Neural cell (in vitro differentiated cells): Measurements from ENCODE around the gene ZNF532. TPM values are rescaled to one million over a fixed set of nuclear protein-coding genes. Genes with fewer than 3 reads are reported as not detected.
"Not testable (repeated sequence)": the region's sequence is repeated elsewhere in the genome, so short reads cannot be mapped to it uniquely, and the experiment has no call there.

Source experiments
- H2AFZ ChIP-seq: fragments of 200-600, 300-800 bp; sonication (generic), shearing (Covaris generic); 2 replicates; pipeline ENCODE4 v1.6.0; 2014; ENCODE audit warnings: low read depth, mild to moderate bottlenecking, antibody characterized with exemption, low read length, moderate library complexity
- H3F3A ChIP-seq: fragments of 200-600 bp; shearing (Covaris generic); 2 replicates; pipeline ENCODE4 v1.6.1; 2016; ENCODE audit warnings: mild to moderate bottlenecking, moderate library complexity, mixed read lengths, antibody characterized with exemption, low read length; ENCODE audit not compliant: insufficient read depth, poor library complexity, severe bottlenecking
- H3K27ac ChIP-seq: fragments of 200-600, 300-800 bp; sonication (generic), shearing (Covaris generic); 2 replicates; pipeline ENCODE4 v1.5.1; 2014; ENCODE audit warnings: mild to moderate bottlenecking, low read length, moderate library complexity
- H3K27me3 ChIP-seq: fragments of 300-800, 200-600 bp; sonication (generic), shearing (Covaris generic); 2 replicates; pipeline ENCODE4 v1.6.0; 2014; ENCODE audit warnings: mild to moderate bottlenecking, low read depth, low read length, moderate library complexity; ENCODE audit not compliant: insufficient read depth
- H3K36me3 ChIP-seq: fragments of 300-800, 200-600 bp; sonication (generic), shearing (Covaris generic); 2 replicates; pipeline ENCODE4 v1.5.1; 2014; ENCODE audit warnings: mild to moderate bottlenecking, antibody characterized with exemption, low read length, moderate library complexity; ENCODE audit not compliant: insufficient read depth
- H3K4me2 ChIP-seq: fragments of 300-800, 200-600 bp; sonication (generic), shearing (Covaris generic); 2 replicates; pipeline ENCODE4 v1.6.0; 2014; ENCODE audit warnings: mild to moderate bottlenecking, low read length
- H3K4me3 ChIP-seq: fragments of 300-800, 200-600 bp; sonication (generic), shearing (Covaris generic); 2 replicates; pipeline ENCODE4 v1.5.1; 2014; ENCODE audit warnings: mild to moderate bottlenecking, low read length, moderate library complexity
- H3K79me2 ChIP-seq: fragments of 200-600 bp; shearing (Covaris generic); replicated peaks from 2 replicates; pipeline ENCODE4 v1.6.0; 2014; ENCODE audit warnings: mild to moderate bottlenecking, low read length, moderate library complexity; ENCODE audit not compliant: insufficient read depth
- H3K9ac ChIP-seq: fragments of 300-800, 200-600 bp; sonication (generic), shearing (Covaris generic); 2 replicates; pipeline ENCODE4 v1.6.1; 2016; ENCODE audit warnings: mild to moderate bottlenecking, low read length, mixed read lengths
- H3K9me2 ChIP-seq: fragments of 200-600 bp; shearing (Covaris generic); 2 replicates; pipeline ENCODE4 v1.6.1; 2016; ENCODE audit warnings: mild to moderate bottlenecking, low read length, mixed read lengths; ENCODE audit not compliant: insufficient read depth
- H3K9me3 ChIP-seq: fragments of 200-600, 300-800 bp; sonication (generic), shearing (Covaris generic); 2 replicates; pipeline ENCODE4 v1.6.1; 2016; ENCODE audit warnings: mild to moderate bottlenecking, mixed run types, low read length, moderate library complexity, mixed read lengths
- H4K20me1 ChIP-seq: fragments of 200-600 bp; shearing (Covaris generic); 2 replicates; pipeline ENCODE4 v1.6.1; 2016; ENCODE audit warnings: mild to moderate bottlenecking, mixed run types; ENCODE audit not compliant: insufficient read depth
- CTCF ChIP-seq: fragments of 450-650 bp; IDR thresholded peaks from 2 replicates; pipeline ENCODE4 v1.5.1; 2014; ENCODE audit warnings: antibody characterized with exemption, mild to moderate bottlenecking, moderate library complexity; ENCODE audit not compliant: poor library complexity, severe bottlenecking
- EP300 ChIP-seq: fragments of 450-650 bp; conservative IDR thresholded peaks from 2 replicates; pipeline ENCODE4 v1.6.1; 2014; ENCODE audit warnings: antibody characterized with exemption, mild to moderate bottlenecking, moderate library complexity; ENCODE audit not compliant: poor library complexity, severe bottlenecking
- EZH2 ChIP-seq: fragments of 200-600, 300-800 bp; shearing (Covaris generic), sonication (generic); IDR thresholded peaks from 2 replicates; pipeline ENCODE4 v1.6.1; 2014; ENCODE audit warnings: antibody characterized with exemption, low read length, borderline replicate concordance, mild to moderate bottlenecking; ENCODE audit not compliant: insufficient read depth, poor library complexity, severe bottlenecking
- MXI1 ChIP-seq: fragments of 450-650 bp; conservative IDR thresholded peaks from 2 replicates; pipeline ENCODE4 v1.6.1; 2014; ENCODE audit warnings: antibody characterized with exemption, mild to moderate bottlenecking; ENCODE audit not compliant: poor library complexity, severe bottlenecking
- POLR2AphosphoS5 ChIP-seq: IDR thresholded peaks from 2 replicates; pipeline ENCODE4 v1.6.1; 2012
- RAD21 ChIP-seq: fragments of 450-650 bp; conservative IDR thresholded peaks from 2 replicates; pipeline ENCODE4 v1.6.1; 2014; ENCODE audit warnings: antibody characterized with exemption, mild to moderate bottlenecking, moderate library complexity
- SMC3 ChIP-seq: fragments of 450-650 bp; conservative IDR thresholded peaks from 2 replicates; pipeline ENCODE4 v1.6.1; 2014; ENCODE audit warnings: antibody characterized with exemption, mild to moderate bottlenecking, moderate library complexity; ENCODE audit not compliant: poor library complexity
- TAF1 ChIP-seq: IDR thresholded peaks from 2 replicates; pipeline ENCODE4 v1.6.1; 2012; ENCODE audit warnings: low read depth
- polyA plus RNA-seq: library from polyadenylated mRNA; depleted of rRNA; stranded (reverse); fragments of >200 nt; gene quantifications from 2 replicates; pipeline ENCODE4 v1.2.3, GENCODE V29; 2014
- TF ChIP-seq, protein P1 (sequence below): IDR thresholded peaks from 2 replicates; pipeline ENCODE4 v1.6.1; 2012; ENCODE audit warnings: borderline replicate concordance

The ZNF532 gene
- polyA plus RNA-seq, 1 donor from 2014 or later: 119 TPM

DNA sequence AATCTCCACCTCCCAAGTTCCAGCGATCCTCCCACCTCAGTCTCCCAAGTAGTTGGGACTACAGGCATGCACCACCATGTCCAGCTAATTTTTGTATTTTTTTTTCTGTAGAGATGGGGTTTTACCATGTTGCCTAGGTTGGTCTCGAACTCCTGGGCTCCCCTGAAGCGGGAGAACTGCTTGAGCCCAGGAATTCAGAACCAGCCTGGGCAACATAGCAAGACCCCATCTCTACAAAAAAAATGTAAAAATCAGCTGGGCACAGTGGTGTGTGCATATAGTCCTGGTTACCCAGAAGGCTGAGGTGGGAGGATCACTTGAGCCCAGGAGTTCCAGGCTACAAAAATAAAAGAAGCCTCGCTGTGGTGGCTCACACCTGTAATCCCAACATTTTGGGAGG is 12.0 kb upstream of the ZNF532 start:
- no peak overlapping the region for H3K4me3 ChIP-seq
- H3K79me2 ChIP-seq: no peaks in the 10 kb centered on the region
- no peaks in the 10 kb centered on the region for H3K36me3 ChIP-seq
- no peak overlapping the region for H3K27ac ChIP-seq
- no peaks in the 10 kb centered on the region for H4K20me1 ChIP-seq
- H3F3A ChIP-seq: no peaks in the 10 kb centered on the region
- TF ChIP-seq, protein P1, sequence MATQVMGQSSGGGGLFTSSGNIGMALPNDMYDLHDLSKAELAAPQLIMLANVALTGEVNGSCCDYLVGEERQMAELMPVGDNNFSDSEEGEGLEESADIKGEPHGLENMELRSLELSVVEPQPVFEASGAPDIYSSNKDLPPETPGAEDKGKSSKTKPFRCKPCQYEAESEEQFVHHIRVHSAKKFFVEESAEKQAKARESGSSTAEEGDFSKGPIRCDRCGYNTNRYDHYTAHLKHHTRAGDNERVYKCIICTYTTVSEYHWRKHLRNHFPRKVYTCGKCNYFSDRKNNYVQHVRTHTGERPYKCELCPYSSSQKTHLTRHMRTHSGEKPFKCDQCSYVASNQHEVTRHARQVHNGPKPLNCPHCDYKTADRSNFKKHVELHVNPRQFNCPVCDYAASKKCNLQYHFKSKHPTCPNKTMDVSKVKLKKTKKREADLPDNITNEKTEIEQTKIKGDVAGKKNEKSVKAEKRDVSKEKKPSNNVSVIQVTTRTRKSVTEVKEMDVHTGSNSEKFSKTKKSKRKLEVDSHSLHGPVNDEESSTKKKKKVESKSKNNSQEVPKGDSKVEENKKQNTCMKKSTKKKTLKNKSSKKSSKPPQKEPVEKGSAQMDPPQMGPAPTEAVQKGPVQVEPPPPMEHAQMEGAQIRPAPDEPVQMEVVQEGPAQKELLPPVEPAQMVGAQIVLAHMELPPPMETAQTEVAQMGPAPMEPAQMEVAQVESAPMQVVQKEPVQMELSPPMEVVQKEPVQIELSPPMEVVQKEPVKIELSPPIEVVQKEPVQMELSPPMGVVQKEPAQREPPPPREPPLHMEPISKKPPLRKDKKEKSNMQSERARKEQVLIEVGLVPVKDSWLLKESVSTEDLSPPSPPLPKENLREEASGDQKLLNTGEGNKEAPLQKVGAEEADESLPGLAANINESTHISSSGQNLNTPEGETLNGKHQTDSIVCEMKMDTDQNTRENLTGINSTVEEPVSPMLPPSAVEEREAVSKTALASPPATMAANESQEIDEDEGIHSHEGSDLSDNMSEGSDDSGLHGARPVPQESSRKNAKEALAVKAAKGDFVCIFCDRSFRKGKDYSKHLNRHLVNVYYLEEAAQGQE: no peak
- TF ChIP-seq EP300: no peak
- no peak for TF ChIP-seq SMC3
- no peak for TF ChIP-seq CTCF
- no peak for TF ChIP-seq EZH2
- no peak for TF ChIP-seq TAF1
- no peak for TF ChIP-seq MXI1
- no peak for TF ChIP-seq RAD21
- no peak for TF ChIP-seq POLR2AphosphoS5
- H3K4me2 ChIP-seq: no peak overlapping the region
- no peak overlapping the region for H3K9ac ChIP-seq
- H3K9me2 ChIP-seq: no peaks in the 10 kb centered on the region
- no peaks in the 10 kb centered on the region for H3K27me3 ChIP-seq
- H3K9me3 ChIP-seq: no peaks in the 10 kb centered on the region
- H2AFZ ChIP-seq: no peak overlapping the region

GRCh38 chr18:58853561-58853960 is 11.1 kb upstream of the ZNF532 start:
- Histone ChIP-seq H3K9me2 (no peaks in the 10 kb centered on the region), H3K27me3 (no peaks in the 10 kb centered on the region), H3K9me3 (no peaks in the 10 kb centered on the region), H3K79me2 (no peaks in the 10 kb centered on the region), H3K9ac (no peak overlapping the region), H2AFZ (no peak overlapping the region), H3K4me2 (no peak overlapping the region), H3K27ac (no peak overlapping the region), H4K20me1 (no peaks in the 10 kb centered on the region), H3F3A (no peaks in the 10 kb centered on the region), H3K4me3 (no peak overlapping the region), H3K36me3 (no peaks in the 10 kb centered on the region)
- TF ChIP-seq EP300: no peak
- no peak for TF ChIP-seq MXI1
- TF ChIP-seq SMC3: no peak
- TF ChIP-seq, protein P1: no peak
- TF ChIP-seq POLR2AphosphoS5: no peak

- H4K20me1 ChIP-seq, H2AFZ ChIP-seq, H3K9me3 ChIP-seq, H3K9ac ChIP-seq, H3K27me3 ChIP-seq, H3K36me3 ChIP-seq, H3F3A ChIP-seq, H3K9me2 ChIP-seq, H3K4me3 ChIP-seq, H3K27ac ChIP-seq, H3K79me2 ChIP-seq, H3K4me2 ChIP-seq: not testable (repeated sequence)
These were observed 9.2 kb upstream of the ZNF532 start for GRCh38 chr18:58855521-58855920.
